Right cardiac atrium (tissue), 5 donors: ENCODE results near the gene CALR. TPM values are rescaled to one million over a fixed set of nuclear protein-coding genes. Genes with fewer than 3 reads are reported as not detected.
"Not testable (repeated sequence)": the region's sequence is repeated elsewhere in the genome, so short reads cannot be mapped to it uniquely, and the experiment has no call there.

Experiments used
- ATAC-seq, 2 donors: fragments of 200-7000 bp; cut with Tn5 transposase; one replicate each; pipeline versions ENCODE4 v1.8.0 to v1.9.1; 2020; ENCODE audit warnings: moderate library complexity in 2 of 2, mild to moderate bottlenecking in 1 of 2
- DNase-seq, 3 donors: peaks; one replicate each; pipeline ENCODE4 v3.0.0-alpha.2; 2020
- H3K27ac ChIP-seq: one replicate; pipeline ENCODE4 v1.5.1; 2013; ENCODE audit warnings: mild to moderate bottlenecking, low read length, control low read depth, moderate library complexity
- H3K27me3 ChIP-seq: one replicate; pipeline ENCODE4 v1.6.1; 2013; ENCODE audit not compliant: control insufficient read depth, insufficient read depth
- H3K4me1 ChIP-seq: one replicate; pipeline ENCODE4 v1.6.1; 2013; ENCODE audit warnings: low read length; ENCODE audit not compliant: control insufficient read depth, insufficient read depth
- H3K4me3 ChIP-seq: one replicate; pipeline ENCODE4 v1.5.1; 2013; ENCODE audit warnings: low read length, control low read depth
- H3K9me3 ChIP-seq: one replicate; pipeline ENCODE4 v1.6.1; 2013; ENCODE audit warnings: low read length; ENCODE audit not compliant: control insufficient read depth
- WGBS: extraction: QIAGEN DNeasy Blood & Tissue Kit; methylation state at CpG from one replicate; pipeline ENCODE4 v1.1.7; 2013; 5-methylcytosine and 5-hydroxymethylcytosine counted together
- intact Hi-C, 4 donors: fragments of 100-400 bp; cut with DNase I; formaldehyde crosslinking; loops; one replicate each; pipeline versions ENCODE4 v1.11.0 to v1.14.0; 2022 to 2023
- polyA plus RNA-seq: library from polyadenylated mRNA; stranded (reverse); fragments of 200-250 nt; gene quantifications from one replicate; pipeline ENCODE4 v1.2.3, GENCODE V29; 2013
- total RNA-seq, 4 donors: library from RNA; stranded (reverse); fragmentation: NEBNext Ultra II Directional; extraction: Animal tissue kit (Norgen Biotek cat#: 25700); gene quantifications; one replicate each; pipeline ENCODE4 v1.2.1, GENCODE V29; 2021
- donor health status: healthy with polysubstance abuse.
- donor health status: DM: no; HTN: yes; CAD: no.
- donor health status: DM: no; HTN: no; CAD: no.
- donor health status: DM: no; HTN: yes; CAD: no; lungs with severe emphysema.
- donor health status: DM: yes; HTN: yes; CAD: no.

The CALR gene
- total and polyA plus RNA-seq, 5 donors: 314 to 703 (median 571) TPM

- intact Hi-C loops: no loop called here
- peak; percentile 83 to 91 for ATAC-seq
Observed at GRCh38 chr19:12913011-12913561, 25.3 kb upstream of the CALR start.

GRCh38 chr19:12913851-12914690 lies 24.3 kb upstream of the CALR start:
- intact Hi-C loops: no loop called here
- ATAC-seq: peak in 1 of 2 donors; percentile 3
- peak overlapping the region; percentile 57 for H3K27ac ChIP-seq

More at GRCh38 chr19:12913011-12913561, 25.3 kb upstream of the CALR start:
- H3K4me3 ChIP-seq: no peak overlapping the region
- no peaks in the 10 kb centered on the region for H3K4me1 ChIP-seq
- WGBS: 6% methylated on average over 22 of the region's 22 CpGs
- DNase-seq: peak; percentile 77 to 91 (median 91)
- no peaks in the 10 kb centered on the region for H3K9me3 ChIP-seq
- H3K27ac ChIP-seq: peak overlapping the region; percentile 25
- H3K27me3 ChIP-seq: no peaks in the 10 kb centered on the region

GRCh38 chr19:12915860-12916259 lies 22.5 kb upstream of the CALR start:
- intact Hi-C loops: not testable (repeated sequence)

More at GRCh38 chr19:12913851-12914690, 24.3 kb upstream of the CALR start:
- no peaks in the 10 kb centered on the region for H3K9me3 ChIP-seq
- no peak for DNase-seq
- no peak overlapping the region for H3K4me3 ChIP-seq
- no peaks in the 10 kb centered on the region for H3K4me1 ChIP-seq
- no peaks in the 10 kb centered on the region for H3K27me3 ChIP-seq
- WGBS: 36% methylated on average over 12 of the region's 12 CpGs

GRCh38 chr19:12918253-12918652 lies 20.2 kb upstream of the CALR start:
- 95% methylated on average over 14 of the region's 14 CpGs for WGBS
- ATAC-seq (peak in 1 of 2 donors; percentile 9), DNase-seq (no peak)
- H3K4me3 ChIP-seq: no peak overlapping the region
- intact Hi-C loops: no loop called here
- H3K9me3 ChIP-seq: no peaks in the 10 kb centered on the region
- H3K27me3 ChIP-seq: no peaks in the 10 kb centered on the region
- no peaks in the 10 kb centered on the region for H3K4me1 ChIP-seq
- H3K27ac ChIP-seq: no peak overlapping the region

More at GRCh38 chr19:12915860-12916259, 22.5 kb upstream of the CALR start:
- not testable (repeated sequence) for H3K9me3 ChIP-seq, H3K27me3 ChIP-seq, H3K27ac ChIP-seq, H3K4me1 ChIP-seq, H3K4me3 ChIP-seq, DNase-seq, ATAC-seq
- 83% methylated on average over 4 of the region's 4 CpGs for WGBS

- intact Hi-C loops: no loop called here
- H3K4me3 ChIP-seq: no peak overlapping the region
- H3K4me1 ChIP-seq: no peaks in the 10 kb centered on the region
- WGBS: 55% methylated on average over 3 of the region's 3 CpGs
- no peaks in the 10 kb centered on the region for H3K9me3 ChIP-seq
- no peak for ATAC-seq
- no peaks in the 10 kb centered on the region for H3K27me3 ChIP-seq
- DNase-seq: no peak
- no peak overlapping the region for H3K27ac ChIP-seq
Observed at GRCh38 chr19:12921047-12921446, 17.4 kb upstream of the CALR start.

GRCh38 chr19:12922959-12923358 lies 15.4 kb upstream of the CALR start:
- Histone ChIP-seq H3K4me1 (no peaks in the 10 kb centered on the region), H3K27ac (no peak overlapping the region), H3K9me3 (no peaks in the 10 kb centered on the region), H3K27me3 (no peaks in the 10 kb centered on the region), H3K4me3 (no peak overlapping the region)
- WGBS: 94% methylated on average over 4 of the region's 4 CpGs
- DNase-seq (no peak), ATAC-seq (no peak)
- intact Hi-C loops: no loop called here

- Histone ChIP-seq H3K27me3 (no peaks in the 10 kb centered on the region), H3K4me1 (no peaks in the 10 kb centered on the region), H3K9me3 (no peaks in the 10 kb centered on the region), H3K27ac (no peak overlapping the region), H3K4me3 (no peak overlapping the region)
- DNase-seq (no peak), ATAC-seq (no peak)
- 96% methylated on average over 29 of the region's 29 CpGs for WGBS
- intact Hi-C loops: no loop called here
Observed at GRCh38 chr19:12924621-12925310, 13.6 kb upstream of the CALR start.

- Histone ChIP-seq H3K27ac (no peak overlapping the region), H3K4me1 (peaks cover 6% of the 10 kb centered on the region), H3K27me3 (no peaks in the 10 kb centered on the region), H3K4me3 (no peak overlapping the region), H3K9me3 (no peaks in the 10 kb centered on the region)
- intact Hi-C loops: no loop called here
- ATAC-seq (no peak), DNase-seq (no peak)
- WGBS: 89% methylated on average over 19 of the region's 19 CpGs
Observed at GRCh38 chr19:12930002-12930645, 8.3 kb upstream of the CALR start.

- no peaks in the 10 kb centered on the region for H3K9me3 ChIP-seq
- WGBS: 31% methylated on average over 16 of the region's 16 CpGs
- DNase-seq (no peak), ATAC-seq (no peak)
- intact Hi-C loops: no loop called here
- H3K4me1 ChIP-seq: peaks cover 8% of the 10 kb centered on the region
- H3K4me3 ChIP-seq: peak overlapping the region; percentile 56
- H3K27ac ChIP-seq: peak overlapping the region; percentile 27
- H3K27me3 ChIP-seq: no peaks in the 10 kb centered on the region
Observed at GRCh38 chr19:12932392-12933286, 5.8 kb upstream of the CALR start.
